Astrocyte (in vitro differentiated cells and primary cell): ENCODE results near the gene CD2. TPM values are rescaled to one million over a fixed set of nuclear protein-coding genes. Genes with fewer than 3 reads are reported as not detected.

Experiments used
- DNase-seq: peaks from one replicate; pipeline ENCODE4 v3.0.0-alpha.2; 2010; ENCODE audit warnings: low read depth
- FAIRE-seq: peaks from 2 replicates; lab custom pipeline; 2011; peaks lifted over from hg19 to GRCh38; lab: Jason Lieb, UNC
- H2AFZ ChIP-seq: 2 replicates; pipeline ENCODE4 v1.6.0; 2012; ENCODE audit warnings: low read depth, low read length, inconsistent platforms
- H3K27ac ChIP-seq: 2 replicates; pipeline ENCODE4 v1.5.1; 2011; ENCODE audit warnings: low read depth, low read length, inconsistent platforms
- H3K27me3 ChIP-seq: 2 replicates; pipeline ENCODE4 v1.6.0; 2011; ENCODE audit warnings: low read length, inconsistent platforms; ENCODE audit not compliant: insufficient read depth
- H3K36me3 ChIP-seq: 2 replicates; pipeline ENCODE4 v1.5.1; 2011; ENCODE audit warnings: low read length, inconsistent platforms; ENCODE audit not compliant: insufficient read depth
- H3K4me1 ChIP-seq: 2 replicates; pipeline ENCODE4 v1.5.1; 2011; ENCODE audit warnings: low read length, inconsistent platforms; ENCODE audit not compliant: insufficient read depth
- H3K4me2 ChIP-seq: 2 replicates; pipeline ENCODE4 v1.6.0; 2012; ENCODE audit warnings: low read length, inconsistent platforms
- H3K4me3 ChIP-seq: 2 replicates; pipeline ENCODE4 v1.5.1; 2011; ENCODE audit warnings: low read depth, mild to moderate bottlenecking, low read length, inconsistent platforms; ENCODE audit not compliant: insufficient read depth
- H3K79me2 ChIP-seq: 2 replicates; pipeline ENCODE4 v1.6.0; 2012; ENCODE audit warnings: mild to moderate bottlenecking, low read length, inconsistent platforms; ENCODE audit not compliant: insufficient read depth
- H3K9ac ChIP-seq: 2 replicates; pipeline ENCODE4 v1.6.0; 2012; ENCODE audit warnings: mild to moderate bottlenecking, low read length, inconsistent platforms
- H3K9me3 ChIP-seq: 2 replicates; pipeline ENCODE4 v1.5.1; 2012; ENCODE audit warnings: low read depth, mild to moderate bottlenecking, low read length, inconsistent platforms; ENCODE audit not compliant: insufficient read depth
- H4K20me1 ChIP-seq: 2 replicates; pipeline ENCODE4 v1.6.0; 2012; ENCODE audit warnings: low read length, inconsistent platforms; ENCODE audit not compliant: insufficient read depth
- H3K27ac Mint-ChIP-seq: one replicate; pipeline ENCODE4 v1.8.0; 2021; ENCODE audit warnings: mild to moderate bottlenecking, mixed read lengths; ENCODE audit not compliant: unreplicated experiment
- H3K27me3 Mint-ChIP-seq: one replicate; pipeline ENCODE4 v1.8.0; 2021; ENCODE audit warnings: low read depth, mixed read lengths; ENCODE audit not compliant: unreplicated experiment
- H3K36me3 Mint-ChIP-seq: one replicate; pipeline ENCODE4 v1.8.0; 2021; ENCODE audit warnings: low read depth, mixed read lengths; ENCODE audit not compliant: unreplicated experiment
- H3K4me1 Mint-ChIP-seq: one replicate; pipeline ENCODE4 v1.8.0; 2021; ENCODE audit warnings: low read depth, mixed read lengths; ENCODE audit not compliant: unreplicated experiment
- H3K4me3 Mint-ChIP-seq: one replicate; pipeline ENCODE4 v1.8.0; 2021; ENCODE audit warnings: mild to moderate bottlenecking, moderate library complexity, mixed read lengths; ENCODE audit not compliant: unreplicated experiment
- H3K9me3 Mint-ChIP-seq: one replicate; pipeline ENCODE4 v1.8.0; 2021; ENCODE audit warnings: mild to moderate bottlenecking, mixed read lengths; ENCODE audit not compliant: unreplicated experiment
- EZH2 ChIP-seq: IDR thresholded peaks from 2 replicates; pipeline ENCODE4 v1.6.1; 2012; ENCODE audit warnings: mild to moderate bottlenecking, low read length, inconsistent platforms; ENCODE audit not compliant: insufficient read depth
- total RNA-seq: library from RNA; stranded (reverse); gene quantifications from 2 replicates; pipeline ENCODE4 v1.2.1, GENCODE V29; 2021
- TF ChIP-seq, protein P1 (sequence below): IDR thresholded peaks from 2 replicates; pipeline ENCODE4 v1.5.1; 2011; ENCODE audit warnings: low read depth, mild to moderate bottlenecking, inconsistent platforms, low read length, moderate library complexity; ENCODE audit not compliant: insufficient read depth

CD2 gene
- total RNA-seq, 1 donor from 2014 or later: 0.14 TPM

DNA sequence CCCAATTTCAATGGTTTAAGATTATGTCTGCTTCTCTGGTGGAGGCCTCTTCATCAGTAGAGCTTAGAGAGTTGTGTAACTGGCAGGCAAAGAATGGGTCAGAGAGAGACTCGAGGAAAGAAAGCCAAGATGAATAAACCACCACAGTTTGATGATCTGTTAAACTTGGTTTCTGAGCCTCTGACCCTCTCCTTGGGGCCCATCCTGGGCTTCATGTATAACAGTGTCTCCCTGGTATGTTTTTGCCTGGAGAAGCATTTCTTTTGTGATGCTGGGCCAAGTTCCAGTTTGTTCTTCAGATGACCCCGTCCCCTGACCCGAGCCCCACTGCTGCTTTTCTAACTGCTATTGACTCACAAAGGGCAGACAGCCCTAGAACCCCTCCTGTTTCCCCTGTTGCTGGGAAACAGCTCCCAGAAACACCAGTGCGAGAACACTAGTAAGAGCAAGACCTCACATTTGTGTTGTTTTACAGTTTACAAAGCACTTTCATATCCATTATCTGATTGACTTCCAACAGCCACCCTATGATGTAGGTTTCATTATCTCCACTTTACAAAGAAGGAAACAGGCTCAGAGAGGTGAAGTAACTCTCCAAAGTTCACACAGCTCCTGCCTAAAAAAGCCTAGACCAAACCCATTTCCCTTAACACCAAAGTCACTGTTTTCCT, 9.0 kb downstream of the CD2 start:
- no peak for TF ChIP-seq EZH2
- TF ChIP-seq, protein P1, sequence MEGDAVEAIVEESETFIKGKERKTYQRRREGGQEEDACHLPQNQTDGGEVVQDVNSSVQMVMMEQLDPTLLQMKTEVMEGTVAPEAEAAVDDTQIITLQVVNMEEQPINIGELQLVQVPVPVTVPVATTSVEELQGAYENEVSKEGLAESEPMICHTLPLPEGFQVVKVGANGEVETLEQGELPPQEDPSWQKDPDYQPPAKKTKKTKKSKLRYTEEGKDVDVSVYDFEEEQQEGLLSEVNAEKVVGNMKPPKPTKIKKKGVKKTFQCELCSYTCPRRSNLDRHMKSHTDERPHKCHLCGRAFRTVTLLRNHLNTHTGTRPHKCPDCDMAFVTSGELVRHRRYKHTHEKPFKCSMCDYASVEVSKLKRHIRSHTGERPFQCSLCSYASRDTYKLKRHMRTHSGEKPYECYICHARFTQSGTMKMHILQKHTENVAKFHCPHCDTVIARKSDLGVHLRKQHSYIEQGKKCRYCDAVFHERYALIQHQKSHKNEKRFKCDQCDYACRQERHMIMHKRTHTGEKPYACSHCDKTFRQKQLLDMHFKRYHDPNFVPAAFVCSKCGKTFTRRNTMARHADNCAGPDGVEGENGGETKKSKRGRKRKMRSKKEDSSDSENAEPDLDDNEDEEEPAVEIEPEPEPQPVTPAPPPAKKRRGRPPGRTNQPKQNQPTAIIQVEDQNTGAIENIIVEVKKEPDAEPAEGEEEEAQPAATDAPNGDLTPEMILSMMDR: no peak
- H3K9me3 ChIP-seq: no peaks in the 10 kb centered on the region
- H3K4me3 ChIP-seq: no peak overlapping the region
- H3K4me1 ChIP-seq: no peaks in the 10 kb centered on the region
- H4K20me1 ChIP-seq: no peaks in the 10 kb centered on the region
- no peaks in the 10 kb centered on the region for H3K79me2 ChIP-seq
- DNase-seq (no peak), FAIRE-seq (no peak)
- Mint-ChIP-seq H3K36me3 (peaks cover 2% of the 10 kb centered on the region), H3K4me1 (peaks cover 9% of the 10 kb centered on the region), H3K4me3 (no peak overlapping the region), H3K27me3 (peaks cover 5% of the 10 kb centered on the region), H3K9me3 (peaks cover 7% of the 10 kb centered on the region), H3K27ac (no peak overlapping the region)
- no peaks in the 10 kb centered on the region for H3K36me3 ChIP-seq
- no peak overlapping the region for H3K4me2 ChIP-seq
- H3K27me3 ChIP-seq: peaks cover 5% of the 10 kb centered on the region
- no peak overlapping the region for H3K27ac ChIP-seq
- no peak overlapping the region for H3K9ac ChIP-seq
- no peak overlapping the region for H2AFZ ChIP-seq

DNA sequence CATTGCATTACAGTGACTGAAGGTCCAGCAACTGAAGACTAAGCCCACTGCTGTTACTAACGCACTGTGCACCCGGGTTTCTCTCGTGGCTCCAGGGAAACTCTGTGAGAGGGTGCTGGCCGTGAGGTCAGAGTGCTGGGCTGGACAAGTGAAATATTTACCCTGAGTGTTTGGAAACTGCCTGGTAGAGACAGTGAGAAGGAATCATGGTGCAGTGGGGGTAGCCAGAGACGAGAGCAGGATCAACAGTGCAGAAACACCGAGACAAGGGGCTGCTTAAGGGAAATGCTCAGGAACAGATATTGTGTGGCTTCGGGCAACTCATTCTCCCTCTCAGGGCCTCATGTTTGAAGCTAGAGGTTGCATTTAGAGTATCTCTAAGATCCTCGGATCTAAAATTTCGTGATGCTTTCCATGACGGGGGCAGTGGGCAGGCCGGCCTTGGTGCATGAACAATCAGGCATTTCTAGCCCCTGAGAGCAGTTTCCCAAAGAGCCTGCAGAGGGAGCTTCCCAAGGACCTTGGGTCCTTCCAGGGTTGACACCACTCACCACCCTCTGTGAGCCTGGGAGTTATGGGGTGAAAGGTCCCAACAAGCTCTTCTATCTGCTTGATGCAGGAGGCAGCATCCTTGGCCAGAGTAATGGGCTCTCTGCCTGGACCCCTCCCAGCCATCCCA, 9.7 kb downstream of the CD2 start:
- Histone ChIP-seq H3K27me3 (peaks cover 5% of the 10 kb centered on the region), H4K20me1 (no peaks in the 10 kb centered on the region), H3K9ac (no peak overlapping the region), H2AFZ (no peak overlapping the region), H3K9me3 (no peaks in the 10 kb centered on the region), H3K79me2 (no peaks in the 10 kb centered on the region), H3K4me1 (no peaks in the 10 kb centered on the region), H3K36me3 (no peaks in the 10 kb centered on the region), H3K4me3 (no peak overlapping the region), H3K27ac (no peak overlapping the region), H3K4me2 (no peak overlapping the region)
- TF ChIP-seq, protein P1: peak; percentile 35
- no peak for TF ChIP-seq EZH2
- Mint-ChIP-seq H3K27ac (no peak overlapping the region), H3K4me3 (no peak overlapping the region), H3K27me3 (peaks cover 5% of the 10 kb centered on the region), H3K36me3 (peaks cover 2% of the 10 kb centered on the region), H3K9me3 (peaks cover 7% of the 10 kb centered on the region), H3K4me1 (peaks cover 9% of the 10 kb centered on the region)
- DNase-seq: no peak
- no peak for FAIRE-seq

DNA sequence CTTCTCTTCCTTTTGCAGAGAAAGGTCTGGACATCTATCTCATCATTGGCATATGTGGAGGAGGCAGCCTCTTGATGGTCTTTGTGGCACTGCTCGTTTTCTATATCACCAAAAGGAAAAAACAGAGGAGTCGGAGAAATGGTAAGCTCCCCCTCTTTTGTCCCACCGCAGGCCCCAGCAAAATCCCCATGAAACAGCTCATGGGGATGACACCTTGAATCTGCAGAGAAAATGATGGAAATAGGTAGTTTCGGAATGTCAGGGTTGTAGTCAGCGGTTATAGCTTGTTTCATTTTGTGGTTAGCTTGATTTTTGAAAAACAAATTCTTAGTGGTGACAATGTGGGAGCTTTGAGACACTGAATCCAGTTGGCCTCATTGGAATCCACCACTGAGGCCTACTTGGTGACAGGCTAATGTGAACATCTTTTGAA, 10.3 kb downstream of the CD2 start:
- Mint-ChIP-seq H3K4me1 (peaks cover 9% of the 10 kb centered on the region), H3K36me3 (peaks cover 2% of the 10 kb centered on the region), H3K27ac (no peak overlapping the region), H3K4me3 (no peak overlapping the region), H3K9me3 (peaks cover 7% of the 10 kb centered on the region), H3K27me3 (peaks cover 5% of the 10 kb centered on the region)
- TF ChIP-seq EZH2: no peak
- TF ChIP-seq, protein P1: no peak
- H3K9me3 ChIP-seq: no peaks in the 10 kb centered on the region
- no peaks in the 10 kb centered on the region for H3K79me2 ChIP-seq
- H4K20me1 ChIP-seq: no peaks in the 10 kb centered on the region
- no peaks in the 10 kb centered on the region for H3K36me3 ChIP-seq
- H3K27me3 ChIP-seq: peaks cover 4% of the 10 kb centered on the region
- FAIRE-seq (no peak), DNase-seq (no peak)
- no peak overlapping the region for H3K4me2 ChIP-seq
- no peak overlapping the region for H2AFZ ChIP-seq
- no peak overlapping the region for H3K9ac ChIP-seq
- no peak overlapping the region for H3K4me3 ChIP-seq
- H3K27ac ChIP-seq: no peak overlapping the region
- peaks cover under 1% of the 10 kb centered on the region for H3K4me1 ChIP-seq
